HuH-7 (cell line): ENCODE data around the gene ITSN2.

Experiments used
- DNase-seq: peaks from one replicate; pipeline ENCODE4 v3.0.0; 2011; ENCODE audit warnings: low spot score

Gene ITSN2

DNA sequence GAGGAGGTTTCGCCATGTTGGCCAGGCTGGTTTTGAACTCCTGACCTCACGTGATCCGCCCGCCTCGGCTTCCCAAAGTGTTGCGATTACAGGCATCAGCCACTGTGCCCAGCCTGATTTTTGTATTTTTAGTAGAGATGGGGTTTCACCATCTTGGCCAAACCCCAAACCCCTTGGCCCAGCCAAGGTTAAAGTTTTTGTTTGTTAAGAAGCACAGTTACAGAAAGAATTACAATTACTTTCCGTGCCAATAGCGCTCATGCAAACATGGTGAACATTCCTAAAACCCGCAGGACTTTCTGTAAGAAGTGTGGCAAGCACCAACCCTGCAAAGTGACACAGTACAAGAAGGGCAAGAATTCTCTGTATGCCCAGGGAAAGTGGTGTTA, 26.1 kb downstream of the ITSN2 start:
- DNase-seq, result no peak

DNA sequence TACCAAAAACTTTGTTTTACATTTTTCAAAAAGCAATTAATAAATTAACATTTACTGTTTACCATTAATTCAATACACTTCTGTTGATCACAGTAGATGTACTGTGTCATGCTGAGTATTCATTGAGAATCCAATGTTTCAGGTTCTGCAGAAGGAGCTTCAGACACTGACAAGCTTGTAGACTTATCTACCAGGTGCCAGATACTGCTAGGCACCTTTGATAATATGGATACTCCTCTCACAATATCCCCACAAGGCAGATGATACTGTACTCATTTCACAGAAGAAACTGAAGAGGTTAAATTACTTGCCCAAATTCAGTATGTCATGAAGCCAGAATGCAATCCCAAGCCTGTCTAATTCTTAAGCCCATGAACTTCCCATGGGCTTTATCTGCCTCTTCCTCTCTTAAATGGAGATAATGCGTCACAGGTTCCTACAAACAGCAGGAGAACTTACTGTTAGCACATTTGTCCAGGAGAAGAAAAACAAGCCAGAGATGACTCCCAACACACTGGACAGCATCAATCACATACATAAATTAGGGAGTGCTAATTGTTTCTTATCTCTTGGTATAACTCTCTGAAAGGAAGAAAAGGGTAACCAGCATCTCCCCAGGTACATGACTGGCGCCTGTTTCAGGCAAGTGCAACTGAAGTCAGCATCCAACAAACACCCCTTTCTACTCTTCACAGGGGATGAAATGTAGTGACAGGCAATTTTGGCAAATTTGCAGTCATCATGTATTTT, 27.4 kb downstream of the ITSN2 start:
- no peak for DNase-seq

DNA sequence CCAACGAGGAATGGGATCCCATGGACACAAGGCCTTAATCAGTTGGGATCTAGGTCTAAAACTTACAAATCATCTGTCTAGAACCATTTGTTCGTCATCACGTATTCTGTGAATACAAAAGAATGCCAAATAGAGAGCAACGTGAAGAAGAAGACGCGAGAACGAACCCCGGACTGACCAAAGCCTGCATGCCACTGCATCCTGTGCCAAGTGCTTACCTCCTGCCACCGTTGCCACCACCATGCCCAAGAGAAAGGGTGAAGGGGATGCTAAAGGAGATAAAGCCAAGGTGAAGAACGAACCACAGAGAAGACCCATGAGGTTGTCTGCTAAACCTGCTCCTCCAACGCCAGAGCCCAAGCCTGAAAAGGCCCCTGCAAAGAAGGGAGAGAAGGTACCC, 30.2 kb downstream of the ITSN2 start:
- DNase-seq, result no peak

DNA sequence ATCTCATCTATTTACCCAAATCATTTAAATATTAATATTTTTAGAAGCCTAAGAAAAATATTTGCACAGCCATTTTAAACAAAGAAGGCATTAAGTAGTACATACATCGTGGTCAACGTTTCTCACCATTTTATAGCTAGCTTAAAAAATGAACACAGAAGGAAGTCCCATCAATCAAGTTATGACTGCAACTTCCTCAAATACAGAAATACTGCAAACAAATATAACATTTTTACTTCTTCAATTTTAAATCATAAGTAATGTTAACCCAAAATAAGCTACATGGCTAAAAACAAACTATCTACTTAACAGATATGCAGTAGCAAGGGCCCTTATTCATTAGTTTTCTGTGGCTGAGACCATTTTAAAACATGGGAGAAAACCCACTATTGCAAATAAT, 30.6 kb downstream of the ITSN2 start:
- no peak for DNase-seq

DNA sequence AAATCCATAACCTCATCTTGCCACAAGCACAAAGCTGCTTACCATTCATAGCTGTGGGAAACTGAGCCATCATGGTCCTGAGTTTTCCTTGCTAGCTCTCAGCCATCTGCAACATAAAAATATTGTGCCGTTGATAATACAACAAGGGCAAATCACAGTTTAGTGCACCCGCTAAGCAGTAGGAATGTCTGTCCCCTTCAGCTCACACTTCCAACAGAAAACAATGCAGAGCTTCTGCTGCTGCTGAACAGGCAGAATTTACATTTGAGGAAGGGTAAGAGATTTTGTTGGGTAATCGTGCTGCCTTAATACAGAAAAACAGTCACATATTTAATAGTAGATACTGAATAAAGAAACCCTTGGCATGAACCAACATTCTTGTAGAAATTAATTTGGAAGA, 32.3 kb downstream of the ITSN2 start:
- no peak for DNase-seq

DNA sequence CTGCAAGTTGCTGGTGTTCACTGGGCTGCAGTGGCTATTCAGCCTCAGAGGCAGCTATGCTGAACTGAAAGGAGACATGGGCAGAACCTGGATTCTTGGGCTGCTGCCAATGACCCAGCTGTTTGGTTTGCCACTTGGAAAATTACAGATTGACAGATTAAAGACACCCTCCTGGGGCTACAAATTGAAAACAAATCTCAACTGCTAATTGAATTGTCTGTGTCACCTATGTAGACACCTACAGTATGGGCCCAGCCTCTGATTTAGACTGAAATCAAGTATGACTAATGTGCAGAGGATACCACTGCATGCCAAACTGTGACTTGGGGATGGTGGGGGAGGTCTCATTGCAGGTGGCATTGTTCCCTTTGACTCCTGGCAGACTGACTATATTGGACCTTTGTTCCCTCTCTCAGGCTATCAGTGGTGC, 42.8 kb downstream of the ITSN2 start:
- no peak for DNase-seq

DNA sequence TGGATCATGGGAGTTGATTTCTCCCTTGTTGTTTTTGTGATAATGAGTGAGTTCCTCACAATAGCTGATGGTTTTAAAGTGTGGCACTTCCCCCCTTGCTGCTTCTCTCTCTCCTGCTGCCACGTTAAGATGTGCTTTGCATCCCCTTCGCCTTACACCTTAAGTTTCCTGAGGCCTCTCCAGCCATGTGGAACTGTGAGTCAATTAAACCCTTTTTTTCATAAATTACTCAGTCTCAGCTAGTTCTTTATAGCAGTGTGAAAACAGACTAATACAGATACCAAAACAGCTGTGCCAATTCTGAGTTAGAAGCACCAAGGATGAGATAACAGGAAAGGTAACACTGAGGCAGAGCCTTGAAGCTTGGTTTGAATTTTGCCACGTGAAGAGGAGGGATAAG, 44.7 kb downstream of the ITSN2 start:
- no peak for DNase-seq

DNA sequence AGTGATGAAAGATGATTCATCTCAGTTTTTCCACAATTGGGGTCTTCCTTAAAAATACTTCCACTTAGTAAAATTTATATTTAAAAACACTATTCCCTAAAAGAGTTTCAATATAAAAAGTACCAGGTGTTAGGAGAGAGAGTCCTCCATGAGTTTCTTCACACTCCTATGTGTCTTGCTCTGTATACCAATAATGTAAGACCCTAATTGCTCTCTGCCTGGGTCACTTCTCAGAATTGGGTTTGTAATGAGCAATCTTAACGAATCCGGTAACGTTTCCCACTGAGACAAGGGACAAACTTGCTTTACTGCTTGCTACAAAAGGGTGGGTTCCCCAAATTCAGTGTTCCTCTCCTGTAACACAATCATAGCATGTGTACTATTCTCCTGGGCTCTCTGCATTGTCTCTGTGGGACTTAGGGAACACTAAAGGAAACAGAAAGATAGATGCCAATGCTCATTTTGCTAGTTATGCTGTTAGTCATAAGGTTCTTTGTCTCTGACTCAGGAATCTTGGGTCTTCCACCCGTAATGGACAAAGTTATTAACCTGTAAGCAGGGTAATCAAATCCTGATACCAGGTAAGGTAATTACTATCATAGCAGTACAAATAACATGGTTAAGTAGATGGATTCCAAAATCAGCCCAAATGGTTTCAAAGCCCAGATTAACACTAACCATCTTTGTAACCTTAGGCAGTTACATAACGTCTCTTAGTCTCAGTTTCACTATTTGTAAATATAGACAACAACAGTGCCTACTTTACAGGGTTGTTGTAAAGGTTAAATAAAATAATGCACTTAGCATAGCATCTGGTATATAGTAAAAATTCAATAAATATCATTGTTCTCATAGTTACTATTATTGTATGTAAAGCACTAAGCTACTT, 46.3 kb downstream of the ITSN2 start:
- no peak for DNase-seq

DNA sequence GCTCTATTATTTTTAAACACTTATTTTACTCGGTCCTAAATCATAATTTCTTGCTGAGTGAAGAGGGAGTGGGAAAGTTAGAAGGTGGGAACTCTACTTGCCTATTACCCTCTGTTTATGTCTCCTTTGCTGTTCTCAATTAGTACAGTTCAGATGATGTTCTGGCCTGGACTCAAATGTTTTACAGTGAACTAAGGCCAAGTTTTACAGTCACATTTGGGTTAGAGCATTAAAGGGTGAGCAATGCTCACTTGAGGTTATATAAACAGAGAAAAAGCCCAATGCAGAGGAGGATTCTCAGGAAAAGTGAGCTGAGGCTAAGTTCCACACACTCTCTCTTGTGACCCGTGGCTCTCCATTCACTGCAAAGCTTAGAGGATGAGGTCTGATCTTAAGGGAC, 52.4 kb downstream of the ITSN2 start:
- DNase-seq, result no peak

DNA sequence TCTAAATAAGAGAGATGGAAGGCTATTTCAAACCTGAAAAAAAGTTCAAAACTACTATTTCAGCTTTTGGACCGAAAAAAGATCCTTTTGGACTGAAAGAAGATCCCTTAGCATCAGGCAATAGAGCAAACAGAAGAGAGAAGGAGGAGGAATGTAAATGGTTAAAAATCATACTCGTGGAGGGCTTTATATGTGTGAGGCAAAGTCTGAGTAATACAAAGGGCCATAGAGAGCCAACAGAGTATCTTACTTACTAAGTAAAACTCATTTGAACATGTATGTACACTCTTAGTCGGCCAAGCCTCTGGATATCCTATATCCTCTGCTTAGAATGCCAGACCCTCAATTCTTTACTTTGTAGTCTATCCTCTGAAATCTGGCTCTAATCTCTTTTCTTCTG, 55.7 kb downstream of the ITSN2 start:
- no peak for DNase-seq

DNA sequence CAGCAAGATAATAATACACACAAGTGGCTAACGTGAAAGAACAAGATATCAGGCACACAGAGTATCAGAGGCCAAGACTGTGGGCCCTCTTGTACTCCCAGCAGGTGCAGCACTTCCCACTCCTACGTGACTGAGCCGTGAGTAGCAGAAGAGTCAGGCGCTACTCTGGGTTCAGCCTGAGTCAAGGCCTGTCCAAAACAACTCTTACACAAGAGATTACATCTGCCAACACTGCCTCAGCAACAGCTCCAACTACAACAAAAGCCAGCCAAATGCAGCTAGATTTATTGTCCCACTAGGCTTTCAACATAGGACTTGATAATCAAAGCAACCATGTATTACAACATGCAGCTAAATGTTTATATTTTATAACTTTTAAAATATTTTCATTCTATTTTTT, 56.2 kb downstream of the ITSN2 start:
- no peak for DNase-seq

DNA sequence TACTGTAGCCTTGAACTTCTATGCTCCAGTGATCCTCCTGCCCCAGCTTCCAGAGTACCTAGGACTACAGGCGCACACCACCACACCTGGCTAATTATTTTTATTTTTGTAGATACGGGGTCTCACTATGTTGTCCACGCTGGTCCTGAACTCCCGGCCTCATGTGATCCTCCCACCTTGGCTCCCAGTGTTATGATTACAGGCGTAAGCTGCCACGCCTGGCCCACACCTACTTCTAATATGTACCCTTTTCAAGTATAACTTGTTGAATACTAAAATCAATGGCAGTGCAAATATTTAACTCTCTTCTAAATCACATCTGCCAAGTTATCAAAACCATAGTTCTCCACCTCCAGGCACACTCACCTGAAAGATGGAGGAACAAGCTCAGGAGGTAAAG, 58.7 kb downstream of the ITSN2 start:
- DNase-seq, result no peak

DNA sequence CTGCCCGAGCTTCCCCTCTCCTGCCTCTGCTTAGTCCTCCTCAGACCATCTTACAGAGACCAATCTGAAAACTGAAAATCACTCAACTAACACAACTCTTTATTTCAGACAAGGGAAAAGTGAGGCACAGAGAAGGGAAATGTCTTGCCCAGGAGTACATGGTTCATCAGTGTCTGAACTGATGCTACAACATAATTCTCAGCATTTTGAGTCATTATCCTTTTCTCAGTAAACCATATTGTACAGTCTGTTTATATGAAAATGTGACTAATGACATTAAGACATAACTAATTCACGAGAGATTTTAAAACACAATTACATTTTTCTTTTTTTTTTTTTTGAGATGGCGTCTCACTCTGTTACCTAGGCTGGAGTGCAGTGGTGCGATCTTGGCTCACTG, 62.7 kb downstream of the ITSN2 start:
- DNase-seq, result no peak

DNA sequence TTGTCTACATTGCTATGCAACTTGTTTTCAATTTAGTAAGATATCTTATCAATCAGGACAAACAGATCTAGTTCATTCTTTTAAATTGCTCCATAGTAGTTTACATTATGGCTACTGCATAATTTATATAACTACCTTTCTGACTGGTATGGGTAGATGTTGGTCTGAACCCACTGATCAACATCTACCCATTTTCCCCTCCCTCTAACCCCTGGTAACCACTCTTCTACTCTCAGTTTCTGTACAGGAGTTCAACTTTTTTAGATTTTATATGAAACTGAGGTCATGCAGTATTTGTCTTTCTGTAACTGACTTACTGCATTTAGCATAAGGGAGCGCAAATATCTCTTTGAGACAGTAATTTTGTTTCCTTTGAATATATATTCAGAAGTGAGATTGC, 73.2 kb downstream of the ITSN2 start:
- no peak for DNase-seq

DNA sequence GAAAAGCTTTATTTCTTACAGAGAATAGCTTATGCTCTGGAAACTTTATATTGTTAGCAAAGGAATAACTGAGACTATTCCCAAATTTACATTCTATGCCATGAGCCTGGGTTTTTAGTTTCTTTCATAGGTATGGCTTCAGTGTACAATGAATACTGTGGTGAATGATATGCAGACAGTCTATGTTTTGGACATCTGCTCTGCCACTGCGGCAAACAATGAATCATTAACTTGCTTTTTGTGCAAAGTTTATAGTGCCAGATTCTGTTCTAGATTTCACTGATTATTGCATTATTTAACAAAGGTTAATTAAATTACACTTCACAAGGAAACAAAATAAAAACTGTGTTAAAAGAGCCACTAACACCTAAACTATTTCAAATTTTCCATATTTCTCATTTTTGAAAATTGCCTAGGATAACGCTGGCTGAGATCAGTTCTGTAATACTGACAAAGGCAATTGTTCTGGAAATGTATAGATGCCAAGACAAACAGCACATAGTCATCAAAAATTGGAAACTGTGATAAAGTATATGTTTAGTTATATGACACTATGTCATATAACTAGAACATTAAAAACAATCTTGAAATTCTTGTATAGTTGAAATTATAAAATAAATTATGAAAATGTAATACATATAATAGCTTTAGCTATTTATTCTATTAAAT, 74.7 kb downstream of the ITSN2 start:
- DNase-seq, result no peak

DNA sequence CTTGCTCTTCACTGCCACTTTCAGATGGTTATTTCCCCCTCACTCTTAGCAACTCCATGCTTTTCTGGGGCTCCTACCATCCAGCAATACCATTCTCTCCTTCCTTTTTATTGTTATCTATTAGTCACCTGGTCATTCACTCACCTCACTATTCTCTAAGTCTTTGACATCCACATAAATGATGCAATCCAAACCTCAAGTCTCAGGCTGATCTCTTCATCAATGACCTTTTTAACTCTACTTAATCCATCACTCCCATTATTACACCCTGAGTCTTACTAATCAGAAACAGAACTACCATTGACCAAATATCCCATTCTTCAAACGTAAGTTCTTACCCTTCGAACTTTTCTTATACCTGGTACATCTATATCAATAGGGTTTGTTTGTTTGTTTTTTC, 79.7 kb downstream of the ITSN2 start:
- DNase-seq, result no peak

DNA sequence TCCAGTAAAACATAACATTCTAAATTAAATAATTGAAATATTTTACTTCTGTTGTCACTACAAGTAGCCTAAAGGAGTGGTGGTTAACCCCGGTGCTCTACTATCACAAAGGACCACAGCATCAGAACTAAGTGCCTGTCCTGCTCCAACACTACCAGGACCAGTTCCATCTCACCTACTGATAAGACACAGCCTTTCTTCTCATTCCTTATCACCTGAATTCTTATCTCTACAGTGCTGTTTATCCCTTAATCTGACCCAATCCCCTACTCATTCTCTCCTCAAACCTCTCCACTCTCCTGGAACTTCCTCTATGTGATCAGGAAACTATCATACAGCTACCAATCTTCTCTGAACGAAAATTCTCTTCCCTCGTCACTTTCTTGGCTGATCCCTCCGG, 80.2 kb downstream of the ITSN2 start:
- DNase-seq, result no peak

DNA sequence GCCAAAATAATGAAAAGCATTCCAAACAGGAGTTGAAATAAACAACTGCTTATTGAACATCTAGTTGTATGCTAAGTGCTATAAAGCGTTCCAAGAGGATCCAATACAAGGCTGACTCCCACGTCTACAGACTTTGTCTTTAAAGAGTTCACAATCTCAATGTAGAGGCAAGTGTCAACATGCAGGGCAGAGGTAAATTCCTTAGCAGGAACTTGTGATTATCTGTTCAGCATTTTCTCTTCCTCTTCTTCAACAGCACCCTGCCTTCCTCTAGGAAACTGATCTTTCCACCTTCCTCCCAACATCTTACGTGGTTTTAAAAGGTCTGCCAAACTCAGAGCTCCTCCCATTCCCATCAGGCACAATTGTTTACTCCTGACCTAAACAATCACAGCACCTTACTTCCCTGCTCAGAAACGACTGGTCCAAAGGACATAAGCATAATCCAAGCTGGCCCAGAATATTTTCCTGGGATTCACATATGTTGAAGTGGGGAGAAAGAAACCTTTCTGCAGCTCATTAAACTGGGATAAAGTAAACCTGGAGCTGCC, 83.9 kb downstream of the ITSN2 start:
- no peak for DNase-seq

DNA sequence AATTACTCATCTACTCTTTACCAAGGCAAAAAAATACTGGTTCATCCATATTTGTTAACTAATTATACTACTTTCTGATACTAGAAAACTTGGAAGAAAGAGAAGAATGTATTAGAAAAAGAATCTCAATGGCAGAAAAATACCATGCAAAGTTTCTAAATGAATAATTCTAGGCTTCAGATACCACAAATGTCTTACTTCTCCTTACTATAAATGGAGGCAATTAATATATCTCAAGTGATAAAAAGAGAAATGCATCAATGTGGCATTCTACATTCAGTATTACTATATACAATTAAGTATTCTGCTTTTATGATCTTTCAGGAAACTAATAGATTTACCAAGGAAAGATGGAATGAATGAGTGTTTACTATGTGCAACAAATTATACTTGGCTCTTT, 85.5 kb downstream of the ITSN2 start:
- DNase-seq, result no peak

DNA sequence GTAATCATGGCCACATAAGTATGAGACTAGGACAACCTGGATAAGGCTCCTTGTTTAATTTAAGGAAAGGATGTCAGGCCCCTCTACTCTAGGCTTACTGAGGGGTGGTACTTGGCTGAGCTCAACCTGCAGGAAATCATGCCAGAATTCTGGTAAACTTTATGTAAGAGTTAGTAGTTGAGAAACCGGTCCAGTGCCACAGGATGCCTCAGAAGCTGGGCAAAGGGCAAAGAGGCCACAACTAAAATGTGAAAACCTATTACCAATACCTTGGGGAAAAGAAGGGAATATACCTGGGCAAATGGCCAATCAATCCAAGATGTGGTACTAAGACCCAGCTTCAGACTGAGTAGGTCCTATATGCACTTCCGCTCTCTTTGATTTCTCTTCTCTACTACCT, 86.7 kb downstream of the ITSN2 start:
- DNase-seq, result no peak

DNA sequence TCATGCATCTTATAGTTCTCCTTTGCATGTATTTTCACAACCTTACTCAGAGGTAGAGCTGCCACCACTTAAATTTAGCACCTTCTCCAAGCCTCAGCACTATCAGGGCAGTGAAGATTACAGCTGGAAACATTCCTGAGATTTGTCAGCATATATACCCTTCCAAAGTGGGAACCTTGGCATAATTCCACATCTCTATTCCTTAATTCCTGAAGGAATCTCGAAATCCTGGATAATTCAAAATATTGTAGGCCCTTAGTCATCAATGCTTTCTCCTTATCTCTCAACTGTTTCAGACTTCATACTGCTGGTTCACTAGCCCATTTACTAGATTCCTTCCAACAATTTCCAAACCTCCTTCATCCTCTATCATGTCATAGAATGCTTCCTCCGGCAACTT, 87.4 kb downstream of the ITSN2 start:
- no peak for DNase-seq

DNA sequence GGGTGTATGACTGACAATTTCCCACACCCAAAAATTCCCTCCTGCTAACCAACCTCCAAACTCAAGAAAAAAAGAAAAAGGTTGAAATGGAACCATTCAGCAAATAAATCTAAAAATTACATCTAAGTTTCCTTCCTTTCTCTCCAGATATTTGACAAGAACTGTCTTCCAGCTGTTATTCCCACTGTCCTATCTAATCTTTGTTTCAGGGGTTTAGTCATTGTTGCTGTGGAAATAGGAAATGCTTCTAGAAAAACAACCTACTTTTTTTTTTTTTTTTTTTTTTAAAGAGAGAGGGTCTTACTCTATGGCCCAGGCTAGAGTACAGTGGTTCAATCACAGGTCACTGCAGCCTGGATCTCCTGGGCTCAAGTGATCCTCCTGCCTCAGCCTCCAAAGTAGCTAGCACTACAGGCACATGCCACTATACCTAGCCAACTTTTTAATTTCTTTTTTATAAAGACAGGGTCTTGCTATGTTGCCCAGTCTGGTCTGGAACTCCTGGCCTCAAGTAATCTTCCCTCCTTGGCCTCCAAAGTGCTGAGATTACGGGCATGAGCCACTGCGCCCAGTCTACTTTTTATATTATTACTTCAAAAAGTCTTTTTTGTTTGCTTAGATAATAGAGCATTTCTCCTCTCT, 88.1 kb downstream of the ITSN2 start:
- DNase-seq, result no peak
